HEK293 (cell line): Measurements from ENCODE around the gene SET.

Source experiments
- BCL11A ChIP-seq: fragments of 450-650 bp; formaldehyde crosslinking; IDR thresholded peaks from 2 replicates; pipeline ENCODE4 v1.5.1; 2016; ENCODE audit warnings: low read depth, missing biosample characterization, missing genetic modification characterization
- BCL6B ChIP-seq: fragments of 450-650 bp; formaldehyde crosslinking; IDR thresholded peaks from 2 replicates; pipeline ENCODE4 v1.5.1; 2017; ENCODE audit warnings: missing biosample characterization, missing genetic modification characterization
- CTCF ChIP-seq: fragments of 450-650 bp; formaldehyde crosslinking; IDR thresholded peaks from 2 replicates; pipeline ENCODE4 v1.5.1; 2016; ENCODE audit warnings: missing biosample characterization, missing genetic modification characterization
- GLI4 ChIP-seq: fragments of 450-650 bp; formaldehyde crosslinking; IDR thresholded peaks from 2 replicates; pipeline ENCODE4 v1.5.1; 2016; ENCODE audit warnings: missing biosample characterization, missing genetic modification characterization
- KLF7 ChIP-seq: fragments of 450-650 bp; formaldehyde crosslinking; IDR thresholded peaks from 2 replicates; pipeline ENCODE4 v1.5.1; 2016; ENCODE audit warnings: missing biosample characterization, missing genetic modification characterization, borderline replicate concordance
- PRDM6 ChIP-seq: fragments of 450-650 bp; formaldehyde crosslinking; IDR thresholded peaks from 2 replicates; pipeline ENCODE4 v1.5.1; 2017; ENCODE audit warnings: missing biosample characterization, missing genetic modification characterization
- ZNF302 ChIP-seq: fragments of 450-650 bp; formaldehyde crosslinking; IDR thresholded peaks from 2 replicates; pipeline ENCODE4 v1.5.1; 2016; ENCODE audit warnings: missing biosample characterization, missing genetic modification characterization, low read depth
- ZNF501 ChIP-seq: fragments of 450-650 bp; formaldehyde crosslinking; IDR thresholded peaks from 2 replicates; pipeline ENCODE4 v1.5.1; 2016; ENCODE audit warnings: missing biosample characterization, missing genetic modification characterization
- ZNF530 ChIP-seq: fragments of 450-650 bp; formaldehyde crosslinking; IDR thresholded peaks from 2 replicates; pipeline ENCODE4 v1.5.1; 2016; ENCODE audit warnings: low read depth, missing biosample characterization, missing genetic modification characterization
- ZNF664 ChIP-seq: fragments of 450-650 bp; formaldehyde crosslinking; IDR thresholded peaks from 2 replicates; pipeline ENCODE4 v1.5.1; 2016; ENCODE audit warnings: missing biosample characterization, missing genetic modification characterization

GRCh38 chr9:128702445-128702948 lies 13.5 kb downstream of the SET start, which contains the start of gene PKN3:
- TF ChIP-seq CTCF (tag by site-specific recombination) (peak; percentile 94), PRDM6 (tag by site-specific recombination) (no peak), ZNF530 (no peak), BCL6B (tag by site-specific recombination) (no peak), ZNF302 (tag by site-specific recombination) (no peak), KLF7 (tag by site-specific recombination) (0 out of 2 replicates have a peak, but pooled peaks have one; percentile 47), BCL11A (tag by site-specific recombination) (peak; percentile 60; the same call in 1 of the 2 replicates), GLI4 (tag by site-specific recombination) (no peak), ZNF501 (tag by site-specific recombination) (peak; percentile 89), ZNF664 (tag by site-specific recombination) (no peak)
